Brain microvascular endothelial cell (primary cell): ENCODE results near the gene OSBPL5.

Experiments
- DNase-seq: peaks from one replicate; pipeline ENCODE4 v3.0.0-alpha.2; 2020
- H3K27ac ChIP-seq: fragments of 250-450 bp; sonication (Bioruptor Pico); 2 replicates; pipeline ENCODE4 v1.5.1; 2020; ENCODE audit warnings: mild to moderate bottlenecking, moderate library complexity
- H3K27me3 ChIP-seq: fragments of 250-450 bp; sonication (Bioruptor Pico); replicated peaks from 2 replicates; pipeline ENCODE4 v1.5.1; 2020; ENCODE audit warnings: mild to moderate bottlenecking
- H3K36me3 ChIP-seq: fragments of 250-450 bp; sonication (Bioruptor Pico); replicated peaks from 2 replicates; pipeline ENCODE4 v1.5.1; 2020; ENCODE audit warnings: mild to moderate bottlenecking
- H3K4me3 ChIP-seq: 2 replicates; pipeline ENCODE4 v1.5.1; 2011; ENCODE audit warnings: low read depth, mild to moderate bottlenecking, control low read depth, low read length, moderate library complexity
- in situ Hi-C: cut with HindIII; loops from 2 replicates; pipeline ENCODE4 v1.10.0; 2017; ENCODE audit warnings: low sequenced_read_pairs, low pct_ligation_motif_present
- TF ChIP-seq, protein P1 (sequence below): IDR thresholded peaks from 2 replicates; pipeline ENCODE4 v1.5.1; 2011; ENCODE audit warnings: low read depth, mild to moderate bottlenecking, moderate library complexity, low read length, control low read depth, inconsistent platforms; ENCODE audit errors: missing control alignments

Gene OSBPL5

DNA sequence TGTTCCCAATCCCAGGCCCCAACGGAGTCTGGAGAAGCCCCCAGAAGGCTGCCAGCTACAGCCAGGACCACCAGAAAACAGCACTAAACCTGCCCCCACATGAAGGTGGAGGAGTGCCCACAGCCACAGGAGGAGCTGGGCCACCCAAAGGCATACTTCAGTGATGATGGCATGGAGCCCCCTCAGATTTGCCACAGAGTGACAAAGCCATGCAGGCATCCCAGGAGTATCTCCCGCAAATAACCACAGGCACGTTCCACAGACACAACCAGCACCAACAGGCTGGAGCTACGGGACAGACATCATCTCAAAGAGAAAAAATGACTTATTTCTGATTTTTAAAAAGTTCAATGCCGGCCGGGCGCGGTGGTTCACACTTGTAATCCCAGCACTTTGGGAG is 118.5 kb downstream of the OSBPL5 start:
- Histone ChIP-seq H3K36me3 (peaks cover 16% of the 10 kb centered on the region), H3K4me3 (no peak overlapping the region), H3K27me3 (no peaks in the 10 kb centered on the region), H3K27ac (no peak overlapping the region)
- no peak for DNase-seq
- TF ChIP-seq, protein P1, sequence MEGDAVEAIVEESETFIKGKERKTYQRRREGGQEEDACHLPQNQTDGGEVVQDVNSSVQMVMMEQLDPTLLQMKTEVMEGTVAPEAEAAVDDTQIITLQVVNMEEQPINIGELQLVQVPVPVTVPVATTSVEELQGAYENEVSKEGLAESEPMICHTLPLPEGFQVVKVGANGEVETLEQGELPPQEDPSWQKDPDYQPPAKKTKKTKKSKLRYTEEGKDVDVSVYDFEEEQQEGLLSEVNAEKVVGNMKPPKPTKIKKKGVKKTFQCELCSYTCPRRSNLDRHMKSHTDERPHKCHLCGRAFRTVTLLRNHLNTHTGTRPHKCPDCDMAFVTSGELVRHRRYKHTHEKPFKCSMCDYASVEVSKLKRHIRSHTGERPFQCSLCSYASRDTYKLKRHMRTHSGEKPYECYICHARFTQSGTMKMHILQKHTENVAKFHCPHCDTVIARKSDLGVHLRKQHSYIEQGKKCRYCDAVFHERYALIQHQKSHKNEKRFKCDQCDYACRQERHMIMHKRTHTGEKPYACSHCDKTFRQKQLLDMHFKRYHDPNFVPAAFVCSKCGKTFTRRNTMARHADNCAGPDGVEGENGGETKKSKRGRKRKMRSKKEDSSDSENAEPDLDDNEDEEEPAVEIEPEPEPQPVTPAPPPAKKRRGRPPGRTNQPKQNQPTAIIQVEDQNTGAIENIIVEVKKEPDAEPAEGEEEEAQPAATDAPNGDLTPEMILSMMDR, result no peak
- in situ Hi-C loops, result no loop called here

DNA sequence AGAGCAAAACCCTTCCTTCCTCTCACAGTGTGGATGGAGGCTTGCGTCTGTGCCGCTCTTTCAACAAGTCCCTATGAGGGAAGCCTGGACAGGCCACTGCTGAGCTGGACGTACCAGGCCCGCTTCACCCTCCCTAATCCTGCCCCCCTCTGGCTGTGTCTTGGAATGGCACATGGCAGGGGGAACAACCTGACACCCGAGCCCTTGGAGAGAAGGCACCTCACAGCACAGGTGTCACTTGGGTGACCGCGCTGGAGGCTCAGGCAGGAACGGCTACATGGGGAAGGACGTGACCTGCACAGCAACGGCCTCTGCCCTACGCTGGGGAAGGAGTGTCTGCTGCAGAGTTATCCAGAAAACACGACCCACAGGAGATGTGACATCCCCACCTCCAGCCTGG is 118.9 kb downstream of the OSBPL5 start:
- in situ Hi-C loops, result no loop called here
- no peaks in the 10 kb centered on the region for H3K27me3 ChIP-seq
- H3K36me3 ChIP-seq, result peaks cover 21% of the 10 kb centered on the region
- H3K27ac ChIP-seq, result no peak overlapping the region
- H3K4me3 ChIP-seq, result no peak overlapping the region
- no peak for DNase-seq
- TF ChIP-seq, protein P1, result peak; percentile 49

DNA sequence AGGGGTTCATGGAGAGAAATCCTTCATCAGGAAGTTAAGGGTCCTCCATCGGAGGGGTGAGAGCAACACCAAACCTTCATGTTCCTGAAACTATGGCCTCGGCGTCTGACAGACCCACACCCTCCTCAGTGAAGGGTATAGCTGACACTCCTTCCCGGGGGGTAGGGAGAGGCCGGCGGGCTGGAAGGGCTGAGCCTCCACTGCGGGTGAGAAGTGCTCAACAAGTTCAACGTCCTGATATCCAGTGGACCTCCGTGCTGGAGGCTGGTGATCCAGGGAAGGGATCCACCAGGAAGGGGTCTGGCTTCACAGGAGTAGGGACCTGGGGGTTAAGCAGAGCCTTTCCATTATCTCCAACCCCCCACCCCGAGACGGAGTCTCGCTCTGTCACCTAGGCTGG is 120.2 kb downstream of the OSBPL5 start:
- no peaks in the 10 kb centered on the region for H3K27me3 ChIP-seq
- no peak overlapping the region for H3K4me3 ChIP-seq
- in situ Hi-C loops, result no loop called here
- peaks cover 24% of the 10 kb centered on the region for H3K36me3 ChIP-seq
- TF ChIP-seq, protein P1, result no peak
- DNase-seq, result no peak
- H3K27ac ChIP-seq, result no peak overlapping the region

DNA sequence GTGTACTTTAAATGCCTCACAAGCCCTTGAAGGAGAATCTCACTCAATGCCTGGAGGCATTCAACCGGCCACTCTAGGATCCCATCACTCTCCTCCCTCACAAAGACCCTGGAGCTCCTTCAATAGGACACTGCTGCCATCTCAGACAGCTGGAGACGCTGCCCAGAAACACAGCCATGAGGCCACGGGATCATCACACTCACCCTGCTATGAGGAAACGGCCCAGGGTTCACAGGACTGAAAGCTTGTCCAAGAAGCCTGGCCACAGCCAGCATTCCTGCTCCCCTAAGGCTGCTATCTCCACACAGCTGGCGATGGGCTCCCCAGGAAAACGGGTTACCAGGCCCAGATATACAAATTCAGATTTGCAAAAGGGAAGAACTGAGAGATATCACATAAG is 121.1 kb downstream of the OSBPL5 start:
- Histone ChIP-seq H3K36me3 (peaks cover 32% of the 10 kb centered on the region), H3K4me3 (no peak overlapping the region), H3K27me3 (no peaks in the 10 kb centered on the region), H3K27ac (no peak overlapping the region)
- in situ Hi-C loops, result no loop called here
- TF ChIP-seq, protein P1, result no peak
- DNase-seq, result no peak

DNA sequence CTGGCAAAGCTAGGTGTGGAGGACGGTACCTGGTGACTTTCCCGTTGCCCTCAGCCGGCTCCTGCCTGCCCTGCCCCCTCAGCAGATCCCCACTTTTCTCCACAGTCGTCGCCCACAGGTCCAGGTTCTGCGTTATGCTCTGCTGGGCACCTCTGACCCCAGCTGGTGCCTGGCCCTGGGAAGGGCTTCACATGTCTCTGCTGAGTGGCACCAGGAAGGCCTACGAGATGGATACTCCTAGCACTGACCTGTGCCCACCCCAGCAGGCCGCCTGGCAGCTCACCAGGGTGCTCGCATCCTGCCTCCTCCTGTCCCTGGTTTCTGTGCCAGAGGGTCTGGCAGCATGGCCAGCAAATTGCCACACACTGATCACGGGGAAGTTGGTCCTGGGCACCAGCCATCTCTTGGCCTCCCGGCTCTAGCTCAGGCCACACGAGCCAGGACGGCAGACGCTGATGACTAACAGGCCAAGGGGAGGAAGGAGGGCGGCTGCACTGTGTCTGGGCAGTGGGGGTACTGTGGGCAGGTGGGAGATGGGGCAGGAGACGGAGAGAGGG is 121.7 kb downstream of the OSBPL5 start:
- in situ Hi-C loops, result no loop called here
- Histone ChIP-seq H3K27ac (no peak overlapping the region), H3K4me3 (no peak overlapping the region), H3K27me3 (no peaks in the 10 kb centered on the region), H3K36me3 (peaks cover 35% of the 10 kb centered on the region)
- no peak for DNase-seq
- TF ChIP-seq, protein P1, result no peak
